HG03442 (cell line): ENCODE results near the gene TMEM82.

Experiments used
- ATAC-seq: cut with Tn5 transposase; IDR thresholded peaks from one replicate; pipeline ENCODE4 v1.9.1; 2021; ENCODE audit warnings: mild to moderate bottlenecking, moderate library complexity; ENCODE audit not compliant: unreplicated experiment

The TMEM82 gene

DNA sequence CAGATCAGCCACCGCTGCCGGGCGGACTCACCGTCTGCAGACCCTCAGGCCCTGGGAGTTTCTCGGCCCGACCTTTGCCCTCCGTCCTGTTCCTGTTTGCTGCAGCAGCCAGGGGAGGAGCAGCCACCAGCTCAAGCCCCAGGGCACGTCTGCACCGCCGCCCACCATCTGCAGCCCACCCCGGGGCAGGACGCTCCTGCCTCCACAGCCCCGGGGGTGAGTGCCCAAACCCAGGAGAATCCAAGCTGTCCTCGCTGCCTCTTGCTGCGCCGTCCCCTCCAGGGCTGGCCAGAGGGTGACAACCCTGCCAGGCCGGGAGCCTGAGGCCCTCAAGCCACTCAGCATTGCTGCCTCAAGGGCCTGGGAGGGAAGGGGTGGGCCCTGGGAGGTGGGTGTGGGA is 7.4 kb upstream of the TMEM82 start:
- ATAC-seq, result no peak

DNA sequence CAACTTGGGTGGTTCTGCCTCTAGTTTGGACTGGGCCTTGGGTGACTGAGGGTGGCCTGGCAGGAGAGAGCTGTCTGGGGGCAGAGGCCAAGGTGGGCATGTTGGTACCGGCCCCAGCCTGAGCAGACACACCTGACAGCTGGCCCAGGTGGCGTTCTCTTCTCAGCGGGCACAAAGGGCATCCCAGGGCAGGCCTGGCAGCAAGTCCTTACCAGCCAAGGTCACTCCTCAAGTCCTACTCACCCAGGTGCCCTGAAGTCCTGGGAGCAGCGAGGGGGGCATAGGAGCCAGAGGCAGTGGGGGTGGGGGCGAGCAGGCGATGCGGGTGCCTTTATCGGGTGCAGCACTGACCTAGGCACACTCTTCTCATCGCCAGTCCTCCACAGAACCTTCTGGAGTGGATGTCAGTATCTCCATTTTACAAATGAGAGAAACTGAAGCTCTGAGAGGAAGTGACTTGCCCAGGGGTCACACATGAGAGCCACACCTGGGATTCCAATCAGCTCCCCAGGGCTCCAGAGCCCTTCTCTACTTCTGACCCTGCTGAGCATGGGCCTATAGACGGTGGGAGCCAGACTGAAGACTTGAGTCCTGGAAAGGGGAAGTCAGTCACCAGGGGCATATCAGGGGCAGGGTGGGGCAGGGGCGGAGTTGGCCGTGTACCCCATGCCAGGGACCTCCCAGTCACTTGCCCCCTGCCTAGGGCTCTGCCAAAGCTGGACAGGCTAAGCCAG is 6.8 kb upstream of the TMEM82 start:
- no peak for ATAC-seq

DNA sequence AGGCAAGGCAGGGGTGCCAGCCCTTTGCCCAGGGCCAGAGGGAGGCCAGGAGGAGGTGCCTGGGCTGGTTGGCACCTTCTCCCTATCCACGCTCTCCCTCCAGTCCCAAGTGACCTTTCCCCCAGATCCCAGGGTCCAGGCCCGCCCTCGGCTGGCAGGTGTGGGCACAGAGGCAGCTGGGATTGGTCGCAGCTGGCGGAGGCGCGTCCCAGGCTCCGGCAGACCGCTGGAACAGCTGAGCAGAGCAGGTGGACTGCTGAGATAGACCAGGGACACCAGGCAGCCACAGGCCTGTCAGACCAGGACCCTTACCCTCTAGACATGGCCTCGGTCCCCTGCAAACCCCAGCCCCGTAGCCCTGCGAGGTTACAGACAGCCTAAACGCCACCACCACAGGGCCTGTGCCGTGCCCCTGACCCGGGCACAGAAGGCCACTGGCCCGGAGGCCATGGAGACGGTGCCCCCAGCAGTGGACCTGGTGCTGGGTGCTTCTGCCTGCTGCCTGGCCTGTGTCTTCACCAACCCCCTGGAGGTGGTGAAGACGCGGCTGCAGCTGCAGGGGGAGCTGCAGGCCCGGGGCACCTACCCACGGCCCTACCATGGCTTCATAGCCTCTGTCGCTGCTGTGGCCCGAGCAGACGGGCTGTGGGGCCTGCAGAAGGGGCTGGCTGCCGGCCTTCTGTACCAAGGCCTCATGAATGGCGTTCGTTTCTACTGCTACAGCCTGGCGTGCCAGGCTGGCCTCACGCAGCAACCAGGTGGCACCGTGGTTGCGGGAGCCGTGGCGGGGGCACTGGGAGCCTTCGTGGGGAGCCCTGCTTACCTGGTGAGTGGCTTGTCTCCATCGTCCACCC is 6.0 kb upstream of the TMEM82 start, which contains the start of gene SLC25A34:
SLC25A34 (plus strand) TSS at position 221 of the 854 bp plus-strand sequence; CDS start at position 449, 228 bp downstream.
- no peak for ATAC-seq

DNA sequence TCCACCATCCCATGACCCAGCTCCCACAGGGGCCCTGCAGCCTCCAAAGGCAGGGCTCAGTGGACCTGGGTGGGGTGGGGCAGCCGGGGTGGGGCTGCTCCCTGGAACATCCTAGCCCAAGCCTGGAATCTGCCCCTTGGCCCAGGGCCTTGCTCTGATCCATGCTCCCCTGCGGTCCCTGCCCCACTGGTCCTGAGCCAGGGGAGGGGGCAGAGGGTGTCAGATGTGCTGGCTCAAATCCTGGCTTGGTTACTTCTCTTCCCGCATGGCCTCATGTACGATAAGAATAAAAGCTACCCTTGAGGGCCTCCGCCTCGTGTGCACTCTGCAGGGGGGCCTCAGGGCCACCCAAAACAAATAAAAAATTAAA is 5.4 kb upstream of the TMEM82 start:
- ATAC-seq, result no peak

DNA sequence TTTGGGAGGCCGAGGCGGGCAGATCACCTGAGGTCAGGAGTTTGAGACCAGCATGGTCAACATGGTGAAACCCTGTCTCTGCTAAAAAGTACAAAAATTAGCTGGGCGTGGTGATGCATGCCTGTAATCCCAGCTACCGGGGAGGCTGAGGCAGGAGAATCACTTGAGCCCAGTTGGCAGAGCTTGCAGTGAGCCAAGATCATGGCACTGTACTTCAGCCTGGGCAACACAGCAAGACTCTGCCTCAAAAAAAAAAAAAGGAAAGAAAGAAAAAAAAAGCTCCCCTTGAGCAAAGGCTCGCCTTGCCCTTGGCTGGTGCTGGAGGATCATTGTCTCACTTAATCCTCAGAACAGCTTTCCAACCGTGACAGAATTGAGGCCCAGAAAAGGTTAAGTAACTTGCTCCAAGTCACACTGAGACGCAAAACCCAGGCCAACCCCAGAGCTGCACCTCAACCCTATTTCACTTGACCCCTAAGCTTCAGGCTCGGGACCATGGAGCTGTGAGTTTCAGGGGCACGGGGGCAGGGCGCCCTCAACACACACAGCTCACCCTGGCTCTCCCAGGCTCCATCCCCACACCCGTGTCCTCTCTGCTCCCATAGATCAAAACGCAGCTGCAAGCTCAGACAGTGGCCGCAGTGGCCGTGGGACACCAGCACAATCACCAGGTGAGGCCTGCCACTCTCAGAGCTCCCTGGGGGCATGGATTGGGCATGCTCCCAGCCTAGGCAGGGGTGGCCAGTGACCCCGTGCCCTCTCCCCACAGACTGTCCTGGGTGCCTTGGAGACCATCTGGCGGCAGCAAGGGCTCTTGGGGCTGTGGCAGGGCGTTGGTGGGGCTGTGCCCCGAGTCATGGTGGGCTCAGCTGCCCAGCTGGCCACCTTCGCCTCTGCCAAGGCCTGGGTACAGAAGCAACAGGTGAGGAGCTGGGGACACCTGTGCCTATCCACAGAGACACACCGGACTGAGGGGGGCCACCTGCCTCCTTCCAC is 4.7 kb upstream of the TMEM82 start:
- no peak for ATAC-seq

DNA sequence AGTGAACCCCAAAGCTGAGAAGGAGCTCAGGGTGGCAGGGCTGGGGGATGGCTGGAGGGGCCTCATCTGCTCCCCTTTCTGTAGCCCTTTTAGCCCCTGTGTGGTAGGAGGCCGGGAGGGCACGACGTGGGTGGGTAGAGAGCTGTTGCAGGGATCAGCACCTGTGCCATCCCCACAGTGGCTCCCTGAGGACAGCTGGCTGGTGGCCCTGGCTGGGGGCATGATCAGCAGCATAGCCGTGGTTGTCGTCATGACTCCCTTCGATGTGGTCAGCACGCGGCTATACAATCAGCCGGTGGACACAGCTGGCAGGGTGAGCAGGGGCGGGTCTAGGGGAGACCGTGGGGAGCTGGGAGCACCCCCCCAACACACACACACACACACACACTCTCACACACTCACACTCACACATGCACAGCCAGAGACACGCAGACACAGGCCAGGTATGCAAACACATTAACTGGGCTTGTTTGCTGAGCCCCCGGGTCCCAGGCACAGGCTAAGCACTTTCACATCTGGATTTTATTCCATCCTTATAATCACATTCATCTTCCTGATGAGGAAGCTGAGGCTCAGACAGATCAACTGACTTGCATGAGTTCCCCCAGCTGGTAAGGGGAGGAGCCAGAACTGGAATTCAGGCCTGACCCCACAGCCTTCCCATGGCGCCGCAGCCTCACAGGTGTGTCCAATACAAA is 3.7 kb upstream of the TMEM82 start:
- no peak for ATAC-seq

DNA sequence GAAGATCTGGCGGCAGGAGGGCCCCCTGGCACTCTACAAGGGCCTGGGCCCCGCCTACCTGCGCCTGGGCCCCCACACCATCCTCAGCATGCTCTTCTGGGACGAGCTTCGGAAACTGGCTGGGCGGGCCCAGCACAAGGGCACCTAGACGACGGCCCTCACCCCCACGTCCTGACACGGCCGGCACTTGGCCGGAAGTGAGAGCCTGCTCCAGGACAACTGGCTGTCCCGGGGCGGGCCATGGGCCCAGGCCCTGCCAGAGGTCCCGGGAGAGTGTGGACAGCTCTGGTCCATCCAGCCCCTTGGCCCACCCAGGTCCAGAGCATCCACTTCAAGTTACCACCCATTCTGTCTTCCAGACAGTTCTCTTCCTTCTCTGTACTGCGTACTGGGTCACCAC is 3.0 kb upstream of the TMEM82 start:
- ATAC-seq, result no peak

DNA sequence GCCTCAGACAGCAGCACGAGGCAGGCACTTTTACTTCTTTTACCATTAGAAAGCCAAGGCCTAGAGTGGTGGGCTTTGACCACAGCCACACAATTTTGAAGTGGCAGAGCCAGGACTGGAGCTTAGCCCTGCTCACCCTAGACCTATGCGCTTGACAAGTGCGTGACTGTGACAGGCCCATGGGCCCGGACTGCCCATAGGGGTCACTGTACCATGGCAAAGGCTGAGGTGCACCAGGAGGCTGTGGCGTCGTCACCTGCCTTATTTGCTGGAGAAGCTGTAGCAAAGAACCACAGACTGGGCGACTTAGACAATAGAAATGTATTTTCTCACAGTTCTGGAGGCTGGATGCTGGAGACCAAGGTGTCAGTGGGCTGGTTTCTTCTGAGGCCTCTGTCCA is 2.6 kb upstream of the TMEM82 start:
- ATAC-seq, result no peak

DNA sequence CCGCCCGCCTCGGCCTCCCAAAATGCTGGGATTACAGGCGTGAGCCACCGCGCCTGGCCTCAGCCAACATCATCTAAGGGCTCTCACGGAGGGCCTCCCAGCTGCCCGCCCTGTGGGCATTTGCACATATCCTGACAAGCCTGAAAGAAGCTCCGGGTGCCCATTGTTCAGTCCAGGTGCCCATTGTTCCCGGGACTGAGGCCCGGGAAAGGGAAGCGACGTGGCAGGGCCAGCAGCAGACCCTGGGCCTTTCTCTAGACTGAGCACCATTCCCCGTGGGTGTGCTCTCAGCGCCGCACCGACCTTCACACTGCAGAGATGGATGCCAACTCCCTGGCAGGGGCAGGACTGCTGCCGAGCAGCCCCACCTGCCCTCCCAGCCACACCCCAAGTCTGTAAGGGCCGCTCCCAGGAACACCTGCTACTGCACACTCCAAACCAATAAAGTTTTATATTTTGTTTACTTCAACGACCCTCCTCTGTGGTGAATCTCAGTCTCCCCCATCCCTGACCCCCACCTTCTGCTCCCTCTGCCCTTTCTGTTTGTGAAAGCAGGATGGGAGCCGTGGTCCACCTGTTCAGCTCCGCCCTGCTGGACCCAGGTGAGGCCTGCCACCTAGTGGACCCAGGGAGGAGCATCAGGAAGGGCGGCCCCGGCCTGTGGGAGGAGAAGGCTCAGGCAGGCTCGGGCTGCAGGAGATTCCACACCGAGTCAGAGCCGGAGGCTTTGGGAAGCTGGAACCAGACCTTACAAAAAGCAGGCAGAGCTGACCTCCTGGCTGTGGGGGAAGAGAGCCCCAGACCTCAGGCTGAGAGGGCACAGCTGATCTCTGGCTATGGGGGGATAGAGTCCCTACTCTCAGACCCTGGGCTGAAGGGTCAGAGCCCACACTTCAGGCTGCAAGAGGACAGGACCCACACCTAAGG is 1.1 kb upstream of the TMEM82 start:
- no peak for ATAC-seq

DNA sequence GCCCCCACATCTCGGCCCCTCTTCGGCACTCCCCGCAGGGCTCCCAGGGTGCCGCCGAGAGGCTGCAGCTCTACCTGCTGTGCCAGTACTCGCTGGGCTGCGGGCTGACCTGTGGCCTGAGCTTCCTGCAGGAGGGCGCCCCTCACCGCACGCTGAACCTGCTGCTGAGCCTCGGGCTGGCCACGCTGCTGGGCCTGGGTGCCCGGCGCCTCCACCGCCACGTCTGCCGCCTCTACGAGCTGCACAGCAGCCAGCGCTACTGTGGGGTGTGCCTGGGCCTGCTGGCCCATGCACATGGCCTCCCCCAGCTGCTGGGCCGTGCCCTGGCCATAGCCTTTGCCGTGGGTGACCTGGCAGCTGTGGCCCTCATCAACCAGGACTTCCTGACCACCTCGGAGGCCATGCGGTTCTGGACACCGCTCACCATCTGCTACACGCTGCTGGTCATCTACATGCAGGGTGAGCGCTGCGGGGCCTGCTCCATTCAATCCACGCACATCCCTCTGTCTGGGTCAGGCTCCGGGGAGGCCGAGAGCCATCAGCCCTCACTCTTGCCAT is 1.9 kb downstream of the TMEM82 start:
- ATAC-seq, result no peak

DNA sequence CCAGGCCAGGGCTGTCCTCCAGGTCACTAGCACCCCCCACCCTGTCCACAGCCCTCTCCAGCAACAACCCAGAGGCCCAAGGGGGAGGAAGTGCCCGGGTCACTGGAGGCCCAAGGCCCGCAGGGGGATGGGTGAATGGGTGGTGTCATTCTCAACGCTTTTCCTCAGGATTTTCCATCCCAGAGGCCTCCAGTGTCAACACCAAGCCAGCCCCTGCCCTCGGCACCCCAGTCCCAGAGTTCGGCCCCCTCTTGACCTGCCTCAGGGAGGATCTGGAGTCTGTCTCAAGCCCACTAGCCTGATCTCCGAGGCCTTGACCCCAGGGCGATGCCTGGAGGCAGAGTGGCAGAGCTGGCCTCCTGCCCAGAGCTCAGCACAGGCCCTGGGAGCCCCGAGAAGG is 5.1 kb downstream of the TMEM82 start:
- no peak for ATAC-seq

DNA sequence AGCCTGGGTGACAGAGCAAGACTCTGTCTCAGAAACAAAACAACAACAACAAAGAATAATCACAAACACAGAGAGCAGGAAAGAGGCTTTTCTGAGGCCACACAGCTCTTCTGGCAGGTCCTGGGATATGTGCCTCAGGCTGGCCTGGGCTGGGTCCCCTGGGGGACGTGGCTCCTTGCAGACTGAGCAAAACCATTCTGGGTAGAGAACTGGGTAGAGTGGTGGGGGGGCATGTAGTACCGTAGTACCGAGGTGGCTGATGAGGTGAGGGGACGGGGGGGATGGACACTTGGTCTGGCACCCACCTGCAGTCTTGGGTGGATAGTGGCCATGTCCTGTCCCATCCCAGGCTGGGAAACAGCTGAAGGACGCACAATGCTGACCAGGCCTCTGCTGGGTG is 6.0 kb downstream of the TMEM82 start:
- ATAC-seq, result no peak

DNA sequence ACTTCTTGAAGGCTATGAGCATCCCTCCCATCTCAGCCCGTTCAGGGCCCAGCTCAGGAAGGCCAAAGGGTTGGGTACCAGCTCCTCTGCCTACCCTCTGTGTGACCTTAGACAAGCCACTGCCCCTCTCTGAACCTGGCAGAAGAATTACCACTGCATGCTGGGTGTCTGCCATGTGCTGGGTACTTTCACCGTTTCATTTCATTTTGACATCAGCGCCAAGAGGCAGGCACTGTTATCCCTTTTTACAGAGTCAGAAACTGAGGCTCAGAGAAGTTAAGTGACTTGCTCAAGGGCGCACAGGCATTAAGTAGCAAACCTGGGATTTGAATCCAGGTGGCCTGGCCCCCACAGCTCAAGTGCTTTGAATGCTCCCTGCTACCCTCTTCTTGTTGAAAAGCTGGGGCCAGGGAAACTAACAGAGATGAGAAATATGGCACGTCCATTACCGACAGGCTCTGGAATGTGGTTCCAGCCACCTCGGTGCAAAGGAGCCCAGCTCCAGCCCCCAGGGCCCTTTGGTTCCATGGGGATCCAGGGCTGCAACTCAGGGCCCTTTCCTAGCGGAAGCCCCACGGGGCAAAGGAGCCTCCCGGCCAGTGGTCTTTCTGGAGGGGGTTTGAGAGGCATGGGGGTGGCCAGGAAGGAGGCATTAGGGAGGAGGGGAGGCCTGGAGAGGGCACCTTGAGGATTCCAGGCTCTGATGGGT is 6.5 kb downstream of the TMEM82 start:
- ATAC-seq, result no peak

DNA sequence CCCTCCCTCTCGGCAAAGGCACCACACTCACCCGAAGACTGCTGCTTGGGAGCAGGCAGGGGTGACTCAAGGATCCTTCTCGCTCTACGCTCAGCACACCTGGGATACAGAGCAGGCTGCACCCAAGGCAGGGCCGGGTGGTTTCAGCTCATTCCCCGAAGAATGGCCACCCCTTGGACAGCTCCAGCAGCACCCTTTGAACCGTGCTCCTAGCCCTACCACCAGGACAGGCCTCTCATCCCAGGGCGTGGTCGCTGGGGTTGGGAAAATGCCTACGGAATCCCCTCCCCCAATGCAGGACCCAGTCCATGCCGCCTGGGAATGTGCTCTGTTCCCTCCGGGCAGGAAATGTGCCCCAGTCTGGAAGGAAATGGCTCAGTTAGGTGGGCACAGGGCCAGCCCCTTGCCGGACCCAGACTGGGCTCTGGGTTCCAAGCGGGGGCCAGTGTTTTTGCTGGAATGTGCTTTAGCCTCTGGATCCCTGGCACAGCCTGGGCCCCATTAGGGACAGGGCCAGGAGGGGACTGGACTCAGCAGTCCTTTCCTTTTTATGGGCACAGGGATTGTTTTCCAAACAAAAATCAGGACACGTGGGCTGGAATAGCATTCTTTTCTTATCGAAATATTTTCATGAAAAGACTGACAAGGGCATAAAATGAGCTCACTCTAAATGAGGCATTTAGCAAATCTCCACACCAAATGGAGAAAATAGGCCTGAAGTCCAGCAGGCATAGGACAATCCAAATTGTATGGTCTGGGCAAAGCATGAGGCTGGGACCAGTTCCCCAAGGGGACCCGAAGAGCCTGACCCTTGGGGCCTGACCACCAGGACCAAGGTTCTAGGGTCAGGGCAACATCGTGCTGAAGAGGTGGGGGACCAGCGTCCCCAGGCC is 7.3 kb downstream of the TMEM82 start:
- no peak for ATAC-seq

DNA sequence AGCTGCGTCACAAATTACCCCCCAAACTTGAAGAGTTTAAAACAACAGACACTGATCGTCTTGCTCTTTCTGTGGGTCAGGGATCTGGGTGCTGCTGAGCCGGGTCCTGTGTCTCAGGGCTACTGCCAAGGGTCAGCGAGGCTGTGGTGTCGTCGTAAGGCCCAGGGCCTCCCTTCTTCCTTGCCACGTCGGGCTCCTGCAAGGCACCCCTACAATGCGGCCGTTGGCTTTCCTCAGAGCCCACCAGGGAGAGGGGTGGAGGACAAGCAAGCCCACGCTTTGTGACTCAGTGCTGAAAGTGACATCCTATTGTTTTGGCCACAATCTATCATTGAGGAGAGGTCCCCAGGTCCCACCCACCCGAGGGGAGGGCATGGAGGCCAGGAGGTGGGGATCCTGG is 8.6 kb downstream of the TMEM82 start:
- no peak for ATAC-seq

DNA sequence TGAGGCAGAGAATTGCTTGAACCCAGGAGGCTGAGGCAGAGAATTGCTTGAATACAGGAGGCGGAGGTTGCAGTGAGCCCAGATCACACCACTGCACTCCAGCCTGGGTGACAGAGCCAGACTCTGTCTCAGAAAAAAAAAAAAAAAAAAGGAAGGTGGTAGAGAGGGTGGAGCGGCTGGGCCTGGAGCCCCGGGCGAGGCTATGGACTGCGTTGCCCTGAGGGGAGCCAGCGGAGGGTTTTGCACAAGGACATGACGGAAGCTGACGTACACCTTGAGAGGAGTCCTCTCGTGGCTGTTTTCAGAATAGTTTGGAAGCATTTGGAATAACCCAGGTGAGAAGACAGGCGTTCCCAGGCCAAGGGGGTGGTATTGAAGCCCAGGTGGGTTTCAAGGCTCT is 9.4 kb downstream of the TMEM82 start:
- ATAC-seq, result no peak

DNA sequence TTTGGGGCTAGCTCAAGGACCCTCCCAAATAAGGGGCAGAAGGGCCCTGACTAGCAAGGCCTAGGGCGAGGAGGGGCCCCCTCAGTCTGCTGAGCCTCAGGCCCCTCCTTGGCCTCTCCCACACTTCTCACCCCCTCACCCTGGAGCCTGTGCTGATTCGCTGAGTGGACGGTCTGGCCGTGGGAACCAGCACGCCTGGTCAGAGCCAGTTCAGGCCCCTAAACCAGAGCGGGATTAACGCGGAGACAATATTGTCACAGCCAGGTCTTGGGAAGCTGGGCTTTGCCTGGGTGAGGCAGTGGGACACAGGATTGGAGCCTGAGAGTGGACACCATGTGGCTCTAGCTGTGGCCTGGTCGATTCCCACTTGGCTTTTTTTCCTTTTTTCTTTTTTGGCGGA is 11.5 kb downstream of the TMEM82 start:
- ATAC-seq, result no peak
